Endothelial cell of umbilical vein (primary cell): ENCODE measurements around the gene SERPINB5. TPM values are rescaled to one million over a fixed set of nuclear protein-coding genes. Genes with fewer than 3 reads are reported as not detected.

Source experiments
- BruUV-seq: library from RNA; stranded (reverse); fragments of 400-500 nt; replicated peaks from 2 replicates; lab custom pipeline; 2021; lab: Mats Ljungman, UMichigan
- CTCF ChIA-PET: fragments of 300-600, 350-600 bp; sonication (Branson Sonifier 250); formaldehyde crosslinking; loops from one replicate; lab custom pipeline; 2021; ENCODE audit warnings: antibody characterized with exemption, inconsistent platforms; lab: Charles Lee
- POLR2A ChIA-PET: fragments of 300-600, 350-600 bp; sonication (Branson Sonifier 250); formaldehyde crosslinking; loops from one replicate; lab custom pipeline; 2021; ENCODE audit warnings: antibody characterized with exemption, inconsistent platforms; lab: Charles Lee
- DNase-seq: peaks from one replicate; pipeline ENCODE4 v3.0.0-alpha.2; 2011; ENCODE audit warnings: low read depth, low spot score
- FAIRE-seq: peaks from 2 replicates; lab custom pipeline; 2011; peaks lifted over from hg19 to GRCh38; lab: Jason Lieb, UNC
- H2AFZ ChIP-seq: 2 replicates; pipeline ENCODE4 v1.6.0; 2012; ENCODE audit warnings: low read depth, low read length, control low read depth, inconsistent platforms
- H3K27ac ChIP-seq: 2 replicates; pipeline ENCODE4 v1.5.1; 2011; ENCODE audit warnings: low read depth, mild to moderate bottlenecking, control low read depth, low read length, moderate library complexity; ENCODE audit not compliant: insufficient read depth
- H3K27me3 ChIP-seq, 2 experiments: 2 replicates each; pipeline versions ENCODE4 v1.6.0 to v1.6.1; 2011; ENCODE audit warnings: low read length in 2 of 2, mixed read lengths in 1 of 2; ENCODE audit not compliant: control insufficient read depth in 2 of 2, insufficient read depth in 2 of 2
- H3K36me3 ChIP-seq, 2 experiments: 2 replicates in 1 of 2; 3 replicates in 1 of 2; pipeline ENCODE4 v1.5.1; 2011; ENCODE audit warnings: low read length in 2 of 2, mild to moderate bottlenecking in 1 of 2, moderate library complexity in 1 of 2; ENCODE audit not compliant: control insufficient read depth in 2 of 2, insufficient read depth in 2 of 2; ENCODE audit errors: extremely low read depth in 1 of 2
- H3K4me1 ChIP-seq: 3 replicates; pipeline ENCODE4 v1.5.1; 2011; ENCODE audit warnings: mild to moderate bottlenecking, low read length; ENCODE audit not compliant: control insufficient read depth, insufficient read depth; ENCODE audit errors: extremely low read depth
- H3K4me2 ChIP-seq: 2 replicates; pipeline ENCODE4 v1.6.1; 2011; ENCODE audit warnings: low read length, control low read depth, mixed read lengths; ENCODE audit not compliant: insufficient read depth
- H3K4me3 ChIP-seq, 3 experiments: fragments of 200-600 bp in 1 of 3; sonication (generic), shearing (Covaris generic) in 1 of 3; replicated peaks in 1 of 3; 2 replicates each; pipeline ENCODE4 v1.5.1; 2011 to 2016; ENCODE audit warnings: control low read depth in 3 of 3, low read length in 3 of 3, mild to moderate bottlenecking in 2 of 3, inconsistent platforms in 1 of 3, low read depth in 1 of 3, moderate library complexity in 1 of 3; ENCODE audit not compliant: insufficient read depth in 1 of 3
- H3K79me2 ChIP-seq: 2 replicates; pipeline ENCODE4 v1.6.0; 2012; ENCODE audit warnings: low read length, inconsistent platforms; ENCODE audit not compliant: control insufficient read depth, insufficient read depth
- H3K9ac ChIP-seq: replicated peaks from 2 replicates; pipeline ENCODE3; 2011; ENCODE audit warnings: low read length, control low read depth; ENCODE audit not compliant: insufficient read depth; ENCODE audit errors: extremely low read depth
- H3K9me1 ChIP-seq: replicated peaks from 3 replicates; pipeline ENCODE4 v1.6.0; 2011; ENCODE audit warnings: mild to moderate bottlenecking, low read length; ENCODE audit not compliant: control insufficient read depth, insufficient read depth; ENCODE audit errors: extremely low read depth
- H3K9me3 ChIP-seq: replicated peaks from 2 replicates; pipeline ENCODE4 v1.5.1; 2012; ENCODE audit warnings: low read length, inconsistent platforms; ENCODE audit not compliant: control insufficient read depth, insufficient read depth
- H4K20me1 ChIP-seq: replicated peaks from 2 replicates; pipeline ENCODE3; 2011; ENCODE audit warnings: mild to moderate bottlenecking, low read length; ENCODE audit not compliant: control insufficient read depth, insufficient read depth; ENCODE audit errors: extremely low read depth
- CTCF ChIP-seq, 2 donors: IDR thresholded peaks; 1 replicate in 1 of 2; 2 replicates in 1 of 2; pipeline ENCODE4 v1.5.1; 2011; ENCODE audit warnings: low read length in 2 of 2, mild to moderate bottlenecking in 2 of 2, moderate library complexity in 2 of 2, control low read depth in 1 of 2, inconsistent platforms in 1 of 2, low read depth in 1 of 2; ENCODE audit not compliant: insufficient read depth in 1 of 2; ENCODE audit errors: extremely low read depth in 1 of 2
- EZH2 ChIP-seq: IDR thresholded peaks from 2 replicates; pipeline ENCODE4 v1.6.1; 2012; ENCODE audit warnings: borderline replicate concordance, low read depth, mild to moderate bottlenecking, moderate library complexity, low read length, inconsistent platforms; ENCODE audit not compliant: severe bottlenecking
- FOS ChIP-seq: IDR thresholded peaks from 2 replicates; pipeline ENCODE4 v1.6.1; 2011; ENCODE audit warnings: mild to moderate bottlenecking, low read length, moderate library complexity, borderline replicate concordance; ENCODE audit not compliant: insufficient read depth
- GATA2 ChIP-seq: IDR thresholded peaks from 2 replicates; pipeline ENCODE4 v1.7.0; 2011; ENCODE audit warnings: low read depth, mild to moderate bottlenecking, moderate library complexity, mixed read lengths, low read length; ENCODE audit not compliant: insufficient read length, insufficient read depth
- JUN ChIP-seq: IDR thresholded peaks from 2 replicates; pipeline ENCODE4 v1.6.1; 2011; ENCODE audit warnings: borderline replicate concordance, low read depth; ENCODE audit not compliant: insufficient read length, insufficient read depth
- MAX ChIP-seq: IDR thresholded peaks from 2 replicates; pipeline ENCODE4 v1.6.1; 2011; ENCODE audit not compliant: insufficient read depth, insufficient read length
- MYC ChIP-seq: IDR thresholded peaks from one replicate; pipeline ENCODE4 v1.6.1; 2011; ENCODE audit warnings: mild to moderate bottlenecking, low read depth, low read length
- POLR2A ChIP-seq: IDR thresholded peaks from 2 replicates; pipeline ENCODE4 v1.6.1; 2012; ENCODE audit warnings: low read depth, mild to moderate bottlenecking, control low read depth, low read length
- POLR2AphosphoS5 ChIP-seq: IDR thresholded peaks from 2 replicates; pipeline ENCODE4 v1.6.1; 2012; ENCODE audit warnings: low read depth, mild to moderate bottlenecking, control low read depth, low read length, moderate library complexity; ENCODE audit not compliant: insufficient read depth
- dilution Hi-C: fragments of 300-500 bp; cut with MboI; formaldehyde crosslinking; loops from one replicate; pipeline ENCODE4 v1.15.0; 2019; ENCODE audit warnings: low sequenced_read_pairs; ENCODE audit not compliant: extremely low pct_ligation_motif_present
- intact Hi-C: fragments of 100-400 bp; cut with micrococcal nuclease; formaldehyde crosslinking; loops from one replicate; pipeline ENCODE4 v1.10.0; 2022
- polyA plus RNA-seq, 4 experiments: library from polyadenylated mRNA; depleted of rRNA in 3 of 4; stranded (reverse) in 3 of 4; unstranded in 1 of 4; fragments of >200 nt; gene quantifications; 2 replicates each; pipeline versions ENCODE4 v1.2.1 to v1.2.3, GENCODE V29; 2011 to 2012; ENCODE audit warnings: missing spikeins in 1 of 4
- total RNA-seq: library from RNA; stranded (reverse); gene quantifications from 2 replicates; pipeline ENCODE4 v1.2.3, GENCODE V29; 2021

SERPINB5 gene
- total and polyA plus RNA-seq, 2 donors (not counting 3 experiments of a cell fraction or from before 2014, with no cell fraction given) = not detected

- Histone ChIP-seq H4K20me1 (no peaks in the 10 kb centered on the region), H3K36me3 (no peaks in the 10 kb centered on the region), H3K9ac (no peak overlapping the region), H3K9me3 (no peaks in the 10 kb centered on the region), H3K4me1 (no peaks in the 10 kb centered on the region), H3K27ac (no peak overlapping the region), H3K4me3 (no peak overlapping the region), H3K4me2 (no peak overlapping the region), H3K27me3 (peaks cover 2 to 3% of the 10 kb centered on the region in 2 experiments), H3K9me1 (no peaks in the 10 kb centered on the region), H2AFZ (no peak overlapping the region), H3K79me2 (no peaks in the 10 kb centered on the region)
- dilution Hi-C loops = no loop called here
- no peak for TF ChIP-seq POLR2AphosphoS5
- TF ChIP-seq GATA2 = no peak
- no peak for TF ChIP-seq MAX
- TF ChIP-seq JUN = no peak
- no peak for TF ChIP-seq FOS
- TF ChIP-seq EZH2 = no peak
- no peak for TF ChIP-seq CTCF (IDR thresholded peaks at IDR 0.05; ENCODE audit: extremely low read depth in 1 of 2, insufficient read depth in 1 of 2, low read depth in 1 of 2, low read length in 2 of 2)
- no peak for TF ChIP-seq MYC
- no peak for TF ChIP-seq POLR2A
- no TSS peak for BruUV-seq
- intact Hi-C loops = no loop called here
- POLR2A ChIA-PET = no interaction called here
- no peak for FAIRE-seq
- CTCF ChIA-PET = interaction anchor here (1.0 to 3.1 kb wide), 5 partner anchors 9 to 427 kb away, joined by 3 to 25 read pairs (median 4); no protein-coding TSS in a partner anchor
- DNase-seq = no peak
Observed at GRCh38 chr18:63508596-63508995, 31.8 kb downstream of the SERPINB5 start.
